HCT116 (cell line): Measurements from ENCODE around the gene RXRA. TPM values are rescaled to one million over a fixed set of nuclear protein-coding genes. Genes with fewer than 3 reads are reported as not detected.

Experiments
- ATAC-seq: fragments of 200-7000 bp; cut with Tn5 transposase; 2 replicates; pipeline ENCODE4 v1.9.1; 2020; ENCODE audit warnings: mild to moderate bottlenecking, moderate library complexity
- BruUV-seq: library from RNA; stranded (reverse); fragments of 400-500 nt; replicated peaks from 2 replicates; lab custom pipeline; 2021; lab: Mats Ljungman, UMichigan
- CTCF ChIA-PET: fragments of 300-600 bp; sonication (Branson Sonifier 250); formaldehyde crosslinking; loops from one replicate; lab custom pipeline; 2021; ENCODE audit warnings: antibody characterized with exemption; lab: Charles Lee
- POLR2A ChIA-PET: fragments of 300-600, 350-600 bp; sonication (Branson Sonifier 250); formaldehyde crosslinking; loops from one replicate; lab custom pipeline; 2021; ENCODE audit warnings: antibody characterized with exemption; lab: Charles Lee
- RAD21 ChIA-PET, 2 experiments: fragments of 300-600 bp; sonication (Branson Sonifier 250); formaldehyde crosslinking; loops; one replicate each; lab custom pipeline; 2023; ENCODE audit warnings: low total read pairs in 2 of 2; ENCODE audit not compliant: uncharacterized antibody in 2 of 2, unreplicated experiment in 2 of 2, low non-redundant PET in 1 of 2; lab: Charles Lee
- DNase-seq: peaks from one replicate; pipeline ENCODE4 v3.0.0-alpha.2; 2010; ENCODE audit warnings: low read depth, low spot score
- H2AFZ ChIP-seq: fragments of 200-600 bp; shearing (Covaris generic), sonication (generic); 2 replicates; pipeline ENCODE4 v1.6.1; 2017; ENCODE audit warnings: low read depth, mixed run types, mixed read lengths, antibody characterized with exemption, low read length; ENCODE audit not compliant: poor library complexity, severe bottlenecking
- H3K27ac ChIP-seq: 2 replicates; pipeline ENCODE4 v1.5.1; 2012; ENCODE audit warnings: low read depth, low read length
- H3K27me3 ChIP-seq: fragments of 200-600 bp; sonication (generic); 2 replicates; pipeline ENCODE4 v1.6.1; 2016; ENCODE audit warnings: mixed run types, low read length, mixed read lengths; ENCODE audit not compliant: insufficient read depth
- H3K36me3 ChIP-seq, 2 experiments: fragments of 200-500 bp in 1 of 2; fragments of 200-600 bp in 1 of 2; sonication (Bioruptor generic) in 1 of 2; sonication (generic) in 1 of 2; 2 replicates each; pipeline versions ENCODE4 v1.5.1 to v1.6.1; 2014 to 2016; ENCODE audit warnings: low read length in 2 of 2, inconsistent platforms in 1 of 2, mixed read lengths in 1 of 2, mixed run types in 1 of 2; ENCODE audit not compliant: insufficient read depth in 2 of 2, control insufficient read depth in 1 of 2
- H3K4me1 ChIP-seq, 2 experiments: fragments of 200-600 bp in 1 of 2; sonication (generic) in 1 of 2; 2 replicates each; pipeline versions ENCODE4 v1.5.1 to v1.6.1; 2012 to 2017; ENCODE audit warnings: low read length in 2 of 2, inconsistent platforms in 1 of 2, mild to moderate bottlenecking in 1 of 2, mixed read lengths in 1 of 2, mixed run types in 1 of 2, moderate library complexity in 1 of 2; ENCODE audit not compliant: insufficient read depth in 2 of 2, control insufficient read depth in 1 of 2
- H3K4me2 ChIP-seq: fragments of 200-600 bp; sonication (generic); 2 replicates; pipeline ENCODE4 v1.6.1; 2017; ENCODE audit warnings: mixed run types, low read length, mixed read lengths
- H3K4me3 ChIP-seq, 2 experiments: fragments of 200-600 bp in 1 of 2; sonication (generic) in 1 of 2; replicated peaks in 1 of 2; 2 replicates each; pipeline ENCODE4 v1.5.1; 2011 to 2016; ENCODE audit warnings: low read length in 2 of 2, control low read depth in 1 of 2, low read depth in 1 of 2, mild to moderate bottlenecking in 1 of 2, mixed read lengths in 1 of 2, mixed run types in 1 of 2
- H3K79me2 ChIP-seq: fragments of 200-600 bp; sonication (generic); 2 replicates; pipeline ENCODE4 v1.6.1; 2017; ENCODE audit warnings: mild to moderate bottlenecking, mixed run types, low read length, moderate library complexity, mixed read lengths; ENCODE audit not compliant: insufficient read depth
- H3K9ac ChIP-seq: fragments of 200-600 bp; sonication (generic); 2 replicates; pipeline ENCODE4 v1.6.1; 2016; ENCODE audit warnings: low read length, mixed read lengths
- H3K9me2 ChIP-seq: fragments of 200-600 bp; sonication (generic), shearing (Covaris generic); 2 replicates; pipeline ENCODE4 v1.6.1; 2017; ENCODE audit warnings: mixed run types, mild to moderate bottlenecking, moderate library complexity; ENCODE audit not compliant: insufficient read depth
- H3K9me3 ChIP-seq, 2 experiments: fragments of 200-500 bp in 1 of 2; fragments of 200-600 bp in 1 of 2; sonication (Bioruptor generic) in 1 of 2; sonication (generic) in 1 of 2; 2 replicates each; pipeline ENCODE4 v1.6.1; 2014 to 2017; ENCODE audit warnings: low read length in 2 of 2, mixed read lengths in 2 of 2, inconsistent platforms in 1 of 2, low read depth in 1 of 2, mild to moderate bottlenecking in 1 of 2, mixed run types in 1 of 2, moderate library complexity in 1 of 2; ENCODE audit not compliant: control insufficient read depth in 1 of 2, insufficient read depth in 1 of 2
- H4K20me1 ChIP-seq: fragments of 200-600 bp; sonication (generic), shearing (Covaris generic); 2 replicates; pipeline ENCODE4 v1.6.1; 2017; ENCODE audit warnings: mixed run types, mild to moderate bottlenecking, moderate library complexity; ENCODE audit not compliant: insufficient read depth
- ATF3 ChIP-seq: IDR thresholded peaks from 2 replicates; pipeline ENCODE4 v1.6.1; 2012
- CBX3 ChIP-seq: IDR thresholded peaks from 2 replicates; pipeline ENCODE4 v1.6.1; 2012; ENCODE audit warnings: low read depth
- CEBPB ChIP-seq: IDR thresholded peaks from 2 replicates; pipeline ENCODE4 v1.6.1; 2012; ENCODE audit warnings: low read depth
- CTCF ChIP-seq, 3 experiments: fragments of 200-600 bp in 1 of 3; sonication (generic) in 1 of 3; IDR thresholded peaks in 2 of 3; conservative IDR thresholded peaks in 1 of 3; 2 replicates each; pipeline ENCODE4 v1.5.1; 2012 to 2017; ENCODE audit warnings: low read depth in 2 of 3, low read length in 2 of 3, antibody characterized with exemption in 1 of 3, borderline replicate concordance in 1 of 3, control low read depth in 1 of 3, mild to moderate bottlenecking in 1 of 3, mixed read lengths in 1 of 3, mixed run types in 1 of 3, moderate library complexity in 1 of 3; ENCODE audit not compliant: insufficient read depth in 1 of 3
- ELF1 ChIP-seq: IDR thresholded peaks from 2 replicates; pipeline ENCODE4 v1.6.1; 2012; ENCODE audit warnings: low read depth, borderline replicate concordance
- MAX ChIP-seq: IDR thresholded peaks from 2 replicates; pipeline ENCODE4 v1.6.1; 2012
- POLR2A ChIP-seq: IDR thresholded peaks from 2 replicates; pipeline ENCODE4 v1.7.0; 2011; ENCODE audit warnings: borderline replicate concordance; ENCODE audit not compliant: insufficient read depth, insufficient read length; ENCODE audit errors: extremely low read depth
- POLR2AphosphoS5 ChIP-seq: IDR thresholded peaks from 2 replicates; pipeline ENCODE4 v1.6.1; 2011; ENCODE audit warnings: mild to moderate bottlenecking, low read depth, low read length, moderate library complexity
- RAD21 ChIP-seq: IDR thresholded peaks from 2 replicates; pipeline ENCODE4 v1.6.1; 2012; ENCODE audit warnings: low read depth, mild to moderate bottlenecking
- TCF7L2 ChIP-seq: IDR thresholded peaks from 2 replicates; pipeline ENCODE4 v1.7.0; 2011; ENCODE audit warnings: borderline replicate concordance, inconsistent platforms; ENCODE audit not compliant: insufficient read depth, insufficient read length; ENCODE audit errors: extremely low read depth
- ZBTB33 ChIP-seq: IDR thresholded peaks from 2 replicates; pipeline ENCODE4 v1.6.1; 2011; ENCODE audit warnings: mild to moderate bottlenecking, low read length, moderate library complexity; ENCODE audit not compliant: insufficient replicate concordance; ENCODE audit errors: extremely low read depth
- ZNF274 ChIP-seq: fragments of 200-500 bp; sonication (Bioruptor generic); IDR thresholded peaks from 2 replicates; pipeline ENCODE4 v1.6.1; 2014; ENCODE audit warnings: mild to moderate bottlenecking, low read depth, low read length, inconsistent platforms
- intact Hi-C: fragments of 100-400 bp; cut with micrococcal nuclease; formaldehyde crosslinking; loops from 2 replicates; pipeline ENCODE4 v1.10.0; 2022
- total RNA-seq: library from RNA; stranded (reverse); gene quantifications from one replicate; pipeline ENCODE4 v1.2.1, GENCODE V29; 2021; ENCODE audit not compliant: unreplicated experiment

RXRA gene
- total RNA-seq, 1 experiment from 2014 or later = 43.9 TPM

GRCh38 chr9:134408939-134409737 lies 82.9 kb downstream of the RXRA start:
- Histone ChIP-seq H3K9ac (no peak overlapping the region), H3K9me2 (no peaks in the 10 kb centered on the region), H3K27ac (no peak overlapping the region), H3K4me2 (no peak overlapping the region), H3K9me3 (no peaks in the 10 kb centered on the region), H3K36me3 (no peaks in the 10 kb centered on the region), H3K4me3 (no peak overlapping the region), H4K20me1 (no peaks in the 10 kb centered on the region), H3K79me2 (peaks cover 9% of the 10 kb centered on the region; the same call in 1 of the 2 replicates)
- POLR2A ChIA-PET = no interaction called here
- BruUV-seq = no TSS peak
- no peak for DNase-seq
- RAD21 ChIA-PET = no interaction called here
- no peak for TF ChIP-seq POLR2A
- no peak for TF ChIP-seq TCF7L2
- no peak for TF ChIP-seq RAD21
- no peak for TF ChIP-seq ELF1
- no peak for TF ChIP-seq MAX
- no peak for TF ChIP-seq CEBPB
- TF ChIP-seq POLR2AphosphoS5 = no peak
- TF ChIP-seq CBX3 = no peak
- TF ChIP-seq CTCF (IDR thresholded peaks at IDR 0.05 in 2 of 3, conservative IDR thresholded peaks at IDR 0.05 in 1 of 3; ENCODE audit: borderline replicate concordance in 1 of 3, insufficient read depth in 1 of 3, low read depth in 2 of 3, low read length in 2 of 3) = no peak
- no peak for TF ChIP-seq ZBTB33
- no peak for TF ChIP-seq ATF3
- TF ChIP-seq ZNF274 = no peak
- TF ChIP-seq, all 23 proteins: peak for 0
- intact Hi-C loops = no loop called here
- CTCF ChIA-PET = no interaction called here
- H2AFZ ChIP-seq = no peak overlapping the region
- ATAC-seq = no peak
- H3K4me1 ChIP-seq = peaks cover 38 to 74% of the 10 kb centered on the region in 2 experiments
- H3K27me3 ChIP-seq = no peaks in the 10 kb centered on the region
